GM21825 (cell line): ENCODE measurements around the gene NSG1.

Source experiments
- ATAC-seq: cut with Tn5 transposase; IDR thresholded peaks from one replicate; pipeline ENCODE4 v1.9.1; 2021; ENCODE audit warnings: mild to moderate bottlenecking, moderate library complexity; ENCODE audit not compliant: unreplicated experiment

The NSG1 gene

DNA sequence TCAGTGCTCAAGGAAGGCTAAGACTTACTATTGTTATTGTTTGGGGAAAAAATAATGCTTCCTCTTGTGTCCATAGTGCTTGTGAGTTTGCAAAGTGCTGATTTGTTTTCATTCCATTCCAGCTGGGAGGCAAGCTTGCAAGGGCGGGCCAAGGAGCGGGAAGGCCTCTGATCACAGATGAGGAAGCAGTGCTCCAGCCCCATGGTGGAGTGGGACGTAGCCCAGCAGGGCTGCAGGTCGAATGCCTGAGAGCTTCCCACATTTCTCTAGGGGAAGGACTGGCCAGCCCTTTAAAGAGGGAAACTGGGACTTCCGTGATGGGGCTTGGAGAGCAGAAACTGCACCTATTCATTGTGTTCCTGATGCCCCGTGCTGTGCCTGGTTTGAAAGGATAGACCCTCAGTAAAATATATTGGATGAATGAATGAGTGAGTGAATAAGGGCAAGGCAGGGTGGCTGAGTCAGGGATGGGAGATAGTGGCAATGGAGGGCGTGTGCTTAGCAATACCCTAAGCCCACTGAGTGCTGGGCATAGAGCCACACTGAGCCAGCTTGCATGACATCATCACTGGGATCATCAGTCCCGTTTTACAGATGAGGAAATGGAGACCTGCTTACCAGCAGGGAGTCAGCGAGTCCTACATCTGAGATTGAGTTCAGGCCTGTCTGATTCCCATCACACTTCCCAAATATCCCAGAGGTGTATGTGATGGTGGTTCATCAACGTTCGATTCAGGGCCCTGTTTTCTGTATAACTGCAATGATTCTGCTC is 17.9 kb upstream of the NSG1 start:
- no peak for ATAC-seq

DNA sequence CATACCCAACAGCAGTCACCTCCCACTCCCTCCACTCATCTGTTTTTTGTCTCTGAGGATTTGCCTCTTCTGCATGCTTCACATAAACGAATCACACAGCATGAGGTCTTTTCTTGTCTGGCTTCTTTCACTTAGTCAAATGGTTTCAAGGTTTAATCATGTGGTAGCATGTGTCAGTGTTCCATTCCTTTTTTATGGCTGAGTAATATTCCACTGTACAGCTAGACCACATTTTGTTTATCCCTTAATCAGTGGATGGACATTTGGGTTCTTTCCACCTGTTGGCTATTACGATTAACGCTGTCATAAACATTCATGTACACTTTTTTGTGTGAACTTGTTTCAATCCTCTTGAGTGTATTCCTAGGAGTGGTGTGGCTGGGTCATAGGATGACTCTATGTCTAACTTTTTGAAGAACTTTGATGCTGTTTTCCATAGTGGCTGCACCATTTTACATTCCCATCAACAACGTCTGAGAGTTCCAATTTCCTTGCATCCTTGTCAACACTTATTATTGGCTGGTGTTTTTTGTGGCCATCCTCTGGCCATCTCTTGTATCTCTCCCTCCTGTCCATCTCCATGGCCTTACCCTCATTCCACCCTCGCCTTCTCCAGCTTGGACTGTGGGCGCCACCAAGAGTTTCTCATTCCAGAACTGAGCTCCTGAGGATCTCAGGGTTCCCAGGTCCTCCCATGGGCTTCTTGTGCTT is 12.4 kb upstream of the NSG1 start:
- no peak for ATAC-seq

DNA sequence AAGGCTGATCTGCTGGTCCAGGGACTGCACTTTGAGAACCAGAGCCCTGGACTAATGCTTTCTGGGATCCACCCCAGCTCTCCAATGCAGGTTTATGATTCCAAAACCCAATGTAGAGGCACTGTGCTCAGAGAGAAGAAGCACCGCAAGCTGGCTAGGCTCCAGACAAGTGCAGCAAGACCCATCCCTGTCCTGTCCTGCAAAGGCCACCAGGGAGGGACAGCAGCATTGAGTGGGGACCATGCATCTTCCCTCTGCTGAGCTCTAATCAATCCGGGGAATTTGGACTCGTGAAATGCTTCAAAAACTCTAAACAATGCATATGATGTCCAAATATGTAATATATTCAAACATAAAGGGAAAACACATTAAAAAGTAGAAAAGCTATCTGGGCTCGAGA is 10.8 kb upstream of the NSG1 start:
- ATAC-seq: no peak

GRCh38 chr4:4377191-4377590 is 9.7 kb upstream of the NSG1 start:
- ATAC-seq: no peak

DNA sequence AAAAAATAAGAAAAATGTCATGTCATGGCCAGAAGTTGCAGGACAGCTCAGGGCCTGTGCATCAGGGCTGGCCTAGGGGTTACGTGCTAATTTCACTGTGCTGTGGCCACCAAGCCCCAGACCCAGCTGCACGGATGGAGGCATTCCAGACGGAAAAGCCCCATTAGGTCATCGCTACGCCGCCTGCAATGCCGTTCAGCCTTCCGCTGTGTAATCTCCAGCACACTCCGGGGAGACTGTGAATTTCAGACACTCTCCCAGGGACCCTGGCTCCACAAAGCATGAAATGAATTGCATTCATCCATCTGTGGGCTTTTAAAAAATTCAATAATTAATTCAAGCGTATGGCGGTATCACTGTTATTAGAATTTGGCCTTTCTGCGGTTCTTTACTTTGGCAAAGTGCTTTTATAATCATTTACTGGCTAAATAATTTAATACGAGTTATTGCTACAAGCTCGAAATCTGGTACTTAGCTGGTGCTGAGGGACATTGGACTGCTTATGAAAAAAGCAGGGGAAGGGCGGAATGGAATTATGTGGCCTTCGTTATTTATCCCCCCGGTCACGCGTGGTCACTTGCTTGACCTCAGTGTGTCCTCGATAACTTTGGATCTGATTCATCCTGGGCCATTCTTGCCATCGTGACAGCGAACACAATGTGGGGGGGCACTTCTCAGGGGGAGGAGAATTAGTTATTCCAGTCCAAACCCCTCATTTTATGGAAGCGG is 9.0 kb upstream of the NSG1 start:
- no peak for ATAC-seq

- ATAC-seq: no peak
These were observed 7.3 kb upstream of the NSG1 start for GRCh38 chr4:4379540-4380087.

DNA sequence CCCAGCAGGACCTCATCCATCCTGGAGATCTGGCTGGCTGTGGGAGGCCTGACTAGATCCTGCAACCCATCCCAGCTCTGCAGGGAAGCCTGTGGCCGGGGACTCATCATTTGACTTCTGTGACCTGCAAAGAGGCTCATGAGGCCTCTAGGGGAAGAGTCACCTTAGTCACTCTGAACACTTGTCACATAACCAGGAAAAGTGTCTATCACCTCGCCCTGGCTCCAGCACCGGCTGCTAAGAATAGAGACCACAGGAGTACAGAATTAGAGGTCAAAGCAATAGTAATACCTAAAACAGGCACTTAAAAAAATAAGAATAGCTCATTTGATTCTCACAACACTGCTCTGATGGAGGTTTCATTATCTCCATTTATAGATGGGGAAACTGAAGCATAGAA is 3.8 kb upstream of the NSG1 start:
- no peak for ATAC-seq

DNA sequence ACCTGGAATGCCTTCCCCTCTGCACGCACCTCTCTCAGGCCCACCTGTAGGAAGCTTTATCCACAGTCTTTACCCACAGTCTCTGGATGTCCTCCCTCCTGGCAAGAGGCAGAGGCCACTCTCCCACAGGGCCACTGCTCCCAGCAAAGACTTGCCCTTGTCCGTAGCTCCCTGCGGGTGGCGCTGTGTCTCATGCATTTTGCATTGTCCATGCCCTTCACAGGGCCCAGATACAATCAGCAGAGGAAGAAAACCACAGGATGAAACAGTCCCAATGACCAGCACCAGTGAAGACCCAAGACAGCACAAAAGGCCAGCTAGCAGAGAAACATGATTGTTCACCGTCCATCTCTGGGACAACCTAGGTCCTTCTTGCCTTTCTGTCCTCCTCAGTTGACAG is 2.1 kb upstream of the NSG1 start:
- no peak for ATAC-seq

- ATAC-seq: no peak
These were observed 1.1 kb upstream of the NSG1 start for GRCh38 chr4:4385729-4386295.

DNA sequence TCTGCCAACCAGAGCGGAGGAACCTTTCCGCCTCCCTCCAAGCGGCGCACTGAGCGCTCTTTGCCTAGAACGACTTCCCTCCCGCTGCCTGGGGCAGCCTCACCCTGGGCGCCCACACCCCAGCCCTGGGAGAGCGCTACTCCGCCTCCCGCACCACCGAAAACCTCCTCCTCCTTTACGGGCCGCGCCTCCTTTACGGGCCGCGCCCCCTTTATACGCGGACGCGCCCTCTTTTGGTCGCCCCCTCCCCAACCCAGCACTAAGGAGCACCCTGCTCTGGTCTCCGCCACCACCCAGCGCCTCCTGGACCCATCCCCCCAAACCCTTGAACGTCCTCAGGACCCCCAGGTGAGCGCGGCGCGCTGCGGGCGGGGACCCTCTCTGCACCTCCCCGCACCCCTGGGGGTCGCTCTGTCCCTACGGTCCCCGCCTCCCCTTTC is 586 bp upstream of the NSG1 start:
- ATAC-seq: no peak

DNA sequence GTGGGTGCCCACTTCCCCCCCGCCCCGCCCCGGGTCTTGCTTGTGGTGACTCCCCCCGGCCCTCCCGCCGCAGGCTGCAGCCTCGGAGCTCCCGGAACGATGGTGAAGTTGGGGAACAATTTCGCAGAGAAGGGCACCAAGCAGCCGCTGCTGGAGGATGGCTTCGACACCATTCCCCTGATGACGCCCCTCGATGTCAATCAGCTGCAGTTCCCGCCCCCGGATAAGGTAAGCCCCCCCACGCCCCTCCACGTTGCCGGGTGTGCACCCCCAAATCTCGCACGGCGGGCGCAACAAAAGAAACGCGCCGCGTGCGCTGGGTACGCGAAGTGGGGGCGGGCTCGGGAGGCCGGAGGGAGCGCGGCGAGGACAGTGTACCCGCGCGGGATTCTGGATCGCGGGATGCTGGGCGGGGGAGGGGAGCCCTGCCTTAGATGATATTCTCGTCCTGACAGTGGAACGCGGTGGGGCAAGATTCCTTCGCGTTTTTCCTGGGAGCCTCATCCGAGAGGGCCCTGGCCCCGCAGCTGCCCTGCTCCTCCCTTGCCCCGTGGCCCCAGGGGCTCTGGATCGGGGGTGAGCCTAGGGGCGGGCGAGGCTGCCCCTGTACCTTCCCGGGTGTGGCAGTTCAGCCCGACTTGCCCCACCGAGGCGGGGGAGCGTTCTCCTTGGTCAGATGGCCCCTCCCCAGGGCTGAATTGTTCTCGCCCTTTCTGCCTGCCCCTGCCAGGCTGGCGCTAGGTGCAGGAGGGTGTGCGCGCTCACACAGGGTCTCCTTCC is 819 bp downstream of the NSG1 start:
- no peak for ATAC-seq

- no peak for ATAC-seq
These were observed 1.4 kb downstream of the NSG1 start for GRCh38 chr4:4388311-4388790.

GRCh38 chr4:4388836-4389575 is 2.1 kb downstream of the NSG1 start:
- no peak for ATAC-seq

- ATAC-seq: no peak
These were observed 3.1 kb downstream of the NSG1 start for GRCh38 chr4:4390046-4390445.

- no peak for ATAC-seq
These were observed 3.8 kb downstream of the NSG1 start for GRCh38 chr4:4390515-4391240.

DNA sequence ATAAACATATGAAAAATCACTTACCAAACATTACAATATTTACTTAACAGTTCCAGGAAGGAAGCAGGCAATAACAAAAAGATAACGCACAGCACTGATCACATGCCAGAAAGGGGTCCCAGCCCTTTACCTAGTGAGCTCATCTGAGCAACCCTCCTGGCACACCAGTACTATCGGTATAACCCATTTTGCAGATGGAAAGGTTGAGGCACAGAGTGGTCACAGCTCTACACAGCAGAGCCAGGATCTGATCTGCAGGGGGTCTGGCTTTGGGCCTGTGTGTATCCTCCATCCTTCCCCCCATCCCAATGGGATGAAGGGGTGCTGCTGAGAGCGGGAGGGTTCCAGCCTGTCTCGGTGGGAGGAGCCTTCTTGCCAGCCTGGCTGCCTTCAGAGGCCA is 5.0 kb downstream of the NSG1 start:
- no peak for ATAC-seq

DNA sequence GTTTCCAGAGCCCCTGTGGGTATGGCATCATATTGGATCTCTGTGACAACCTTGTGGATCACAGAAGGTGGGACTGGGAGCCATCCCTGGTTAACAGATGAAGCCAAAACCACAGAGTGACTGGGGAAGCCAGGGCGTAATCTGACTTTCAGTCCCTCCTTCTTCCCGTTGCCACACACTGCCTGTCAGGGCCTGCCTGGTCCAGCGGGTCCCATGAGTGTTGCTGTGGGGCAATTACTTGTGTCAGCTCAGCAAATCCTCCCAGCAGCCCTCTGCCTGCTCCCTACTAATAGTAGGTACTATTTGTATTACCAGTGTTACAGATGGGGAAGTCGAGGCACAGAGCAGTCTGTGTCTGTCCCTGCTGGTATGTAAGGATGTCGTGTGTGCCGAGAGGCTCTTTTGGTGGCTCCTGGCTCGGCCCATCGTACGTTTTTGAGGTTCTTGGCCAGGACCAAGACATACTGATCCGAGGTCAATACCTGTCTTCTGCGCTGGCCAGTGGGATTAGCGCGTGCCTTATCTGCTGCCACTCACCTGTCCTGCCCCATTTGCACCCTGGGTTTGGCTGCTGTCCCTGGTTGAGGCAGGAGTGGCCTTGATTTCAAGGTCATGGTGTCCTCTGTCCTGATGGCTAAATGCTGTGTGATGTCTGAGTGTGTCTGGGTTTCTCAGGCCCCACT is 5.7 kb downstream of the NSG1 start:
- no peak for ATAC-seq

- no peak for ATAC-seq
These were observed 7.7 kb downstream of the NSG1 start for GRCh38 chr4:4394644-4395043.
